ENCODE results near the gene PSME2. TPM values are rescaled to one million over a fixed set of nuclear protein-coding genes. Genes with fewer than 3 reads are reported as not detected.

The PSME2 gene
- total and polyA plus RNA-seq, 11 donors, result 51.4 to 360 (median 90.4) TPM

DNA sequence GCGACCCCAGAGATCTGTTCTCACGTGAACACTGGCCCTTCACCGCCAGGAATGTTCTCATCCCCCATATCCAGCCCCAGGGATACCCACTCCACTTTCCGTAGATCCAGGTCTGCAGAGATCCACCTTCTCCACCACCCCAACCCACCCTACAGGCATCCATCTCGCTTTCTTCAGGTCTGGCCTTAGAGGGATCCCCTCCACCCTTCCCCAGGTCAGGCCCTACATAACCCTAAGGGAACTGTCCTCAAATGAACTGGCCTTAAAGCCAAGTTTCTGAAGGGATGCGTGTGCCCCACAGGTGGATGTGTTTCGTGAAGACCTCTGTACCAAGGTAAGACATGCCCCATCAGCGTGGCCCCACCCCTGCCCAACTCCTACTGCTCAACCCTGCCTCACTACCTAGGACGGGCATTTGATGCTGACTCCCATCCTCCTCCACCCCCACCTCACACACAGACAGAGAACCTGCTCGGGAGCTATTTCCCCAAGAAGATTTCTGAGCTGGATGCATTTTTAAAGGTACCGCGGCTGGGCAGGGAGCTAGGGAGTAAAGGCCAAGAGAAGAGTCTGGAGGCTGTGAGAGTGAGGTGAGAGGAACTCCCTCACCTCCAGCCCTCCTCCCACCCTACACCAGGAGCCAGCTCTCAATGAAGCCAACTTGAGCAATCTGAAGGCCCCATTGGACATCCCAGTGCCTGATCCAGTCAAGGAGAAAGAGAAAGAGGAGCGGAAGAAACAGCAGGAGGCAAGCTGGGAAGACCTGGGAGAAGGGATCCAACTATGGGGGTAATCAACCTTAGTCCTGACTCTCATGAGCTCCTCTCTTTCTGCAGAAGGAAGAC, 9.5 kb downstream of the PSME2 start:
- peaks cover 3 to 68% (median 40%) of the 10 kb centered on the region in 12 donors for H3K4me1 ChIP-seq

DNA sequence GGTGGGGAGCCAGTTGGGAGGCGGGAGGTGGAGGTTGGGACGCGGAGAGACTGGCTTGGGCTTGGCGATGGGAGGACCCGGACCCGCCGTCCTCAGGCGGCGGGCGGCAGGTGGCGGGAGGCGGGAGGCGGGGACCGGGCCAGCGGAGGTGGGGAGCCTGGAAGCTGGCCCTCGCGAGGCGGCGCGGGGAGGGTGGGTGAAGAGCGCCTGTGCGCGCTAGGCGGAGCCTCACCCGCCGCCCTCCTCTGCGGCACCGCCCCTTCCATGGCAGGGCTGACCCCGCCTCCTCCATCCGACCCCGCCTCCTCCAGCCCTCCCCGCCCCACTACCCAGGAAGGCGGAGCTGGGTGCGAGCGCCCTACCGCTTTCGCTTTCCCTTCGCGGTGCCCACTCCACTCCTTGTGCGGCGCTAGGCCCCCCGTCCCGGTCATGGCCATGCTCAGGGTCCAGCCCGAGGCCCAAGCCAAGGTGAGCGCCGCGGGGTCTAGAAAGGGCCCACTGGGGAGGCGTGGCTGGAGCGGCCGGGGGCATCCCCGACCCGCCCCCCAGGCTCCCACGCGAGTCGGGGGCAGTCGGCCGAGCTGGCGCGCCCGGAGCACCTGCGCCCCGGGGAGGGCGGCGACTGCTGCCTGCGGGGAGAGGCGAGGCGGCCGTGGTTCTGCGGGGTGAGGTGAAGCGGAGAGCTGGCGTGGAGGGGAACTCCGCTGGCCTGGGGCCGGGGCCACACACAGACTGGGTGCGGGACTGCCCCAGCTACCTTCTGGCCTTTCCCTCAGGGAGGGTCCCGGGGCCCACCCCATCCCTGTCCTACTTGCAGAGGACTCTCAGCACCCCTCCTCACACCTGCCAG, 10.4 kb downstream of the PSME2 start, which contains the start of gene PSME1:
PSME1 (plus strand) TSS at position 361 of the 850 bp plus-strand sequence; CDS start at position 430, 69 bp downstream.
- Histone ChIP-seq H3K27me3 (no peaks in the 10 kb centered on the region), H3K36me3 (peaks cover 0 to 31% (median 27%) of the 10 kb centered on the region in 9 donors), H3K4me3 (peak within 1 kb of the TSS; percentile 64 to 100 (median 94)), H3K27ac (peak within 1 kb of the TSS; percentile 67 to 99 (median 94)), H3K4me1 (peaks cover 3 to 75% (median 44%) of the 10 kb centered on the region in 12 donors), H3K9me3 (no peaks in the 10 kb centered on the region)
- intact Hi-C loops (cut with DNase I), result no loop called here
- 0 to 1% (median 0%) methylated on average over 1 to 75 of the region's 75 CpGs for WGBS, 4 donors
- TF ChIP-seq, protein P1, sequence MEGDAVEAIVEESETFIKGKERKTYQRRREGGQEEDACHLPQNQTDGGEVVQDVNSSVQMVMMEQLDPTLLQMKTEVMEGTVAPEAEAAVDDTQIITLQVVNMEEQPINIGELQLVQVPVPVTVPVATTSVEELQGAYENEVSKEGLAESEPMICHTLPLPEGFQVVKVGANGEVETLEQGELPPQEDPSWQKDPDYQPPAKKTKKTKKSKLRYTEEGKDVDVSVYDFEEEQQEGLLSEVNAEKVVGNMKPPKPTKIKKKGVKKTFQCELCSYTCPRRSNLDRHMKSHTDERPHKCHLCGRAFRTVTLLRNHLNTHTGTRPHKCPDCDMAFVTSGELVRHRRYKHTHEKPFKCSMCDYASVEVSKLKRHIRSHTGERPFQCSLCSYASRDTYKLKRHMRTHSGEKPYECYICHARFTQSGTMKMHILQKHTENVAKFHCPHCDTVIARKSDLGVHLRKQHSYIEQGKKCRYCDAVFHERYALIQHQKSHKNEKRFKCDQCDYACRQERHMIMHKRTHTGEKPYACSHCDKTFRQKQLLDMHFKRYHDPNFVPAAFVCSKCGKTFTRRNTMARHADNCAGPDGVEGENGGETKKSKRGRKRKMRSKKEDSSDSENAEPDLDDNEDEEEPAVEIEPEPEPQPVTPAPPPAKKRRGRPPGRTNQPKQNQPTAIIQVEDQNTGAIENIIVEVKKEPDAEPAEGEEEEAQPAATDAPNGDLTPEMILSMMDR (IDR thresholded peaks at IDR 0.05), result peak in 3 of 12 donors; percentile 21 to 26 (median 22)
- peak in 1 of 2 donors; percentile 79 for TF ChIP-seq POLR2A (IDR thresholded peaks at IDR 0.05)
- DNase-seq (peak; percentile 95 to 97 (median 96)), ATAC-seq (peak; percentile 83 to 94 (median 92))

More for the DNA sequence above, 9.5 kb downstream of the PSME2 start:
- intact Hi-C loops (cut with DNase I), result no loop called here
- DNase-seq (no peak), ATAC-seq (no peak)
- H3K36me3 ChIP-seq, result peaks cover 0 to 31% (median 27%) of the 10 kb centered on the region in 9 donors
- WGBS, 4 donors, result 37 to 44% (median 39%) methylated on average over 13 of the region's 13 CpGs
- no peaks in the 10 kb centered on the region for H3K27me3 ChIP-seq
- H3K9me3 ChIP-seq, result no peaks in the 10 kb centered on the region
- TF ChIP-seq, protein P1 (IDR thresholded peaks at IDR 0.05), result no peak
- no peak for TF ChIP-seq POLR2A (IDR thresholded peaks at IDR 0.05)
- H3K27ac ChIP-seq, result peak overlapping the region; percentile 67 to 99 (median 94)
- H3K4me3 ChIP-seq, result peak overlapping the region; percentile 64 to 100 (median 94)

DNA sequence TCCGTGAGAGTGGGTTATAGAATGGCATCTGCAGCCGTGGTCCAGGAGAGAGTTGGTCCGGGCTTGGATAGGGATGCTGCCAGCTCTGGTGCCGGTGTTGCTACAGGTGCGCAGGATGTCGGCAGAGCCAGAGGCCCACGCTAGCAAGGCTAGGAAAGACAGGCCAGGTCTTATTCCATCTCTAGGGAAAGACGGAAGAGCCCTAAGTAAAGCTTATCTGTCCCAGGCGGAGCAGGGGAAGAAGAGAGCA, 10.9 kb downstream of the PSME2 start:
- DNase-seq, result no peak
- intact Hi-C loops (cut with DNase I), result no loop called here
- Histone ChIP-seq H3K4me1 (peaks cover 3 to 75% (median 50%) of the 10 kb centered on the region in 12 donors), H3K36me3 (peaks cover 0 to 31% (median 27%) of the 10 kb centered on the region in 9 donors), H3K9me3 (no peaks in the 10 kb centered on the region), H3K4me3 (peak overlapping the region; percentile 64 to 100 (median 94)), H3K27ac (peak overlapping the region in 11 of 12 donors; percentile 76 to 99 (median 95)), H3K27me3 (no peaks in the 10 kb centered on the region)
- no peak for ATAC-seq
- no peak for TF ChIP-seq POLR2A (IDR thresholded peaks at IDR 0.05)
- TF ChIP-seq, protein P1 (IDR thresholded peaks at IDR 0.05), result no peak
- WGBS, 4 donors, result 3 to 6% (median 5%) methylated on average over 9 of the region's 9 CpGs

DNA sequence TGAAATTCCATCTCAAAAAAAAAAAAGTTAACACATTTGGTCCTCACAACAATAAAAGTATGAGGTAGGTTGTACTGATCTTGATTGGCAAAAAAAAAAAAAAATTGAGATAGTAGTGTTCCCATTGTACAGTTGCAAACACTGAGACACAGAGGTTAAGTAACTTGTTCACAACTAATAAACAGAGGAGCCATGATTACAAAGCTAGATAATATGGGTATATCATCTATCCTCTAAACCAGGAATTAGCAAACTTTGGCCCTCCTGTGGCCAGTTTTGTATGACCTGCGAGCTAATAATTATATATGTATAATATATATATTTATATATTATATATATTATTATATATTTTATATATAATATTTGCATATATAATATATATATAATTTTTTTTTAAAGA, 12.7 kb downstream of the PSME2 start:
- H3K27me3 ChIP-seq, result no peaks in the 10 kb centered on the region
- H3K27ac ChIP-seq, result peak overlapping the region in 2 of 12 donors; percentile 9 to 93
- no peak overlapping the region for H3K4me3 ChIP-seq
- TF ChIP-seq, protein P1 (IDR thresholded peaks at IDR 0.05), result no peak
- TF ChIP-seq POLR2A (IDR thresholded peaks at IDR 0.05), result no peak
- H3K9me3 ChIP-seq, result no peaks in the 10 kb centered on the region
- no peak for DNase-seq
- peaks cover 0 to 21% (median 17%) of the 10 kb centered on the region in 9 donors for H3K36me3 ChIP-seq
- peaks cover 0 to 64% (median 39%) of the 10 kb centered on the region in 12 donors for H3K4me1 ChIP-seq
- no peak for ATAC-seq
- intact Hi-C loops (cut with DNase I), result no loop called here
- 92 to 97% (median 95%) methylated on average over 1 of the region's 1 CpG for whole genome bisulfite sequencing, 4 donors

All from heart left ventricle (tissue), 16 donors.